Measurements from ENCODE around the gene ADAMTS2.

The ADAMTS2 gene

DNA sequence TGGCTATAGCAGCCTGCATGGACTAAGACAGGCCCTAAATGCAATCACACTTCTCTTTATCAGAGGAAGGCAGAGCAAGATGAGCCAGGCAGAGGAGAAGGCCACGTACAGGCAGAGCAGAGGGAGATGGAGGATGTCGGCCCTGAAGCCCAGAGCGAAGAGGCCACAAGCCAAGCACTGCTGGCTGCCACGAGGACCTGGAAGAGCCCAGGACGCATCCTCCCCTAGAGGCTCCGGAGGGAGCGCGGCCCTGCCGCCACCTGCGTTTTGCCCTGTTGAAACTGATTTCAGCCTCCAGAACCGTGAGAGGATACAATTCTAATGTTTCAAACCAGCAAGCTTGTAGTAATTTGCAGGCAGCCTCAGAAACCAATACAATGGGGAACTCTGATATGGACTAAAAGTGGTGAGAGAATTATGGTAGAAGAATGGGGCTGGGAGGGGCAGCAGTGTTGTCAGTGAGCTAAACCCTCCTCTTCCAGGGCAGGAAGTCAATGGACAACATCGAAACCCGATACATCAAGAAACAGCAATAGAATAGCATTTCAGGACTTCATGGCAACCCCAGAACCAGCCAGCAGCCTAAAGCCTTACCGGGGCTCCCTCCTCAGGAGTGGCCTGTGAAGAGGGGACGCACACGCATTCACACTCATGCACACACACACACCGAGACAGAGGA, 32.6 kb downstream of the ADAMTS2 start:
- peaks cover 0 to 11% of the 10 kb centered on the region in 2 donors for H3K4me1 ChIP-seq (ENCODE audit: control insufficient read depth in 2 of 2, insufficient read depth in 1 of 2, low read depth in 1 of 2, low read length in 2 of 2)
- H3K9ac ChIP-seq (ENCODE audit: low read depth, low read length, poor library complexity), result no peak overlapping the region
- no peak overlapping the region for H2BK5ac ChIP-seq (ENCODE audit: low read length)
- no peak overlapping the region for H3K18ac ChIP-seq (ENCODE audit: low read length)
- H4K91ac ChIP-seq (ENCODE audit: low read depth, low read length, poor library complexity), result no peak overlapping the region
- WGBS, 2 donors (ENCODE audit: extremely low coverage in 2 of 2, insufficient read length in 2 of 2, insufficient replicate concordance in 1 of 2), result no CpG with 5 or more reads among the region's 17 CpGs
- peak overlapping the region; percentile 43 for H4K8ac ChIP-seq (ENCODE audit: low read depth, low read length)
- peak overlapping the region; percentile 38 for H3K14ac ChIP-seq (ENCODE audit: low read length)
- H3K79me1 ChIP-seq (ENCODE audit: low read depth, low read length), result no peaks in the 10 kb centered on the region
- no peak overlapping the region for H3K4ac ChIP-seq (ENCODE audit: low read length)
- H3K27me3 ChIP-seq (ENCODE audit: control insufficient read depth in 3 of 3, insufficient read depth in 3 of 3, low read depth in 1 of 3, low read length in 3 of 3), result no peaks in the 10 kb centered on the region
- no peak overlapping the region for H3K4me2 ChIP-seq (ENCODE audit: insufficient read depth, low read length, poor library complexity, severe bottlenecking)
- H2BK15ac ChIP-seq (ENCODE audit: low read length), result no peak overlapping the region
- H2AFZ ChIP-seq (ENCODE audit: low read length), result no peak overlapping the region
- H3K23ac ChIP-seq (ENCODE audit: low read depth, low read length, poor library complexity), result no peak overlapping the region
- H2BK120ac ChIP-seq (ENCODE audit: low read depth, low read length), result no peak overlapping the region
- no peak overlapping the region for H3K27ac ChIP-seq (replicated peaks; ENCODE audit: low read length)
- no peak for DNase-seq (ENCODE audit: low spot score)
- H3K36me3 ChIP-seq (replicated peaks in 1 of 2; ENCODE audit: control insufficient read depth in 2 of 2, insufficient read depth in 2 of 2, low read length in 2 of 2), result no peaks in the 10 kb centered on the region
- no peak overlapping the region for H2AK5ac ChIP-seq (ENCODE audit: low read depth, low read length)
- no peak overlapping the region for H2BK12ac ChIP-seq (ENCODE audit: low read length)
- H3K4me3 ChIP-seq (ENCODE audit: low read length in 2 of 2), result no peak overlapping the region
- H3K9me3 ChIP-seq (replicated peaks in 1 of 2; ENCODE audit: control insufficient read depth in 2 of 2, insufficient read depth in 1 of 2, low read depth in 1 of 2, low read length in 2 of 2), result peaks cover 0 to 2% of the 10 kb centered on the region in 2 donors

DNA sequence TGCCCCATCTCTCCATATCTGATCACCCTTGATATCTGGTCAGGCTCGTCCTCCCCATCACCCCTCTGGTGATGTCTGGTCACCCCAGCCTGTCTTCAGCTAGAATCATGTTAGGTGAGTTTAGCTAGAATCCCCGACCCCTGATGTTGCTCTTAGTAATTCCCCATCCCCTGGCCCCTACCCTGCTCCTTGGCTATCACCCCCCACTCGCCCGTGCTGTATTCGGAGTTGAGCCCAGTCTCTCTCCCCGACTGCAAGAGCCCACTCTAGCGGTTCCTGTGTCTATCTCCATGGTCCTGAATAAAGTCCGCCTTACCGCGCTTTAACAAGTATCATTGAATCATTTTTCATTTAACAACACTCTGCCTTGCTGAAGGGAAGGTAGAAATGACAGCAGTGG, 33.7 kb downstream of the ADAMTS2 start:
- H3K79me1 ChIP-seq (ENCODE audit: low read depth, low read length), result no peaks in the 10 kb centered on the region
- no peaks in the 10 kb centered on the region for H3K27me3 ChIP-seq (ENCODE audit: control insufficient read depth in 3 of 3, insufficient read depth in 3 of 3, low read depth in 1 of 3, low read length in 3 of 3)
- no peak for DNase-seq (ENCODE audit: low spot score)
- H3K36me3 ChIP-seq (replicated peaks in 1 of 2; ENCODE audit: control insufficient read depth in 2 of 2, insufficient read depth in 2 of 2, low read length in 2 of 2), result no peaks in the 10 kb centered on the region
- H3K4me1 ChIP-seq (ENCODE audit: control insufficient read depth in 2 of 2, insufficient read depth in 1 of 2, low read depth in 1 of 2, low read length in 2 of 2), result peaks cover 0 to 3% of the 10 kb centered on the region in 2 donors
- no peak overlapping the region for H2AFZ ChIP-seq (ENCODE audit: low read length)
- no peak overlapping the region for H3K14ac ChIP-seq (ENCODE audit: low read length)
- no peak overlapping the region for H2BK15ac ChIP-seq (ENCODE audit: low read length)
- no peak overlapping the region for H3K4me3 ChIP-seq (ENCODE audit: low read length in 2 of 2)
- no peak overlapping the region for H4K91ac ChIP-seq (ENCODE audit: low read depth, low read length, poor library complexity)
- no peak overlapping the region for H3K27ac ChIP-seq (replicated peaks; ENCODE audit: low read length)
- H3K9ac ChIP-seq (ENCODE audit: low read depth, low read length, poor library complexity), result no peak overlapping the region
- H3K23ac ChIP-seq (ENCODE audit: low read depth, low read length, poor library complexity), result no peak overlapping the region
- H2AK5ac ChIP-seq (ENCODE audit: low read depth, low read length), result peak overlapping the region; percentile 6
- no peak overlapping the region for H2BK12ac ChIP-seq (ENCODE audit: low read length)
- no peak overlapping the region for H2BK5ac ChIP-seq (ENCODE audit: low read length)
- H4K8ac ChIP-seq (ENCODE audit: low read depth, low read length), result no peak overlapping the region
- no peak overlapping the region for H3K18ac ChIP-seq (ENCODE audit: low read length)
- peaks cover 0 to 2% of the 10 kb centered on the region in 2 donors for H3K9me3 ChIP-seq (replicated peaks in 1 of 2; ENCODE audit: control insufficient read depth in 2 of 2, insufficient read depth in 1 of 2, low read depth in 1 of 2, low read length in 2 of 2)
- no peak overlapping the region for H2BK120ac ChIP-seq (ENCODE audit: low read depth, low read length)
- WGBS, 2 donors (ENCODE audit: extremely low coverage in 2 of 2, insufficient read length in 2 of 2, insufficient replicate concordance in 1 of 2), result no CpG with 5 or more reads among the region's 10 CpGs
- no peak overlapping the region for H3K4ac ChIP-seq (ENCODE audit: low read length)
- H3K4me2 ChIP-seq (ENCODE audit: insufficient read depth, low read length, poor library complexity, severe bottlenecking), result no peak overlapping the region

DNA sequence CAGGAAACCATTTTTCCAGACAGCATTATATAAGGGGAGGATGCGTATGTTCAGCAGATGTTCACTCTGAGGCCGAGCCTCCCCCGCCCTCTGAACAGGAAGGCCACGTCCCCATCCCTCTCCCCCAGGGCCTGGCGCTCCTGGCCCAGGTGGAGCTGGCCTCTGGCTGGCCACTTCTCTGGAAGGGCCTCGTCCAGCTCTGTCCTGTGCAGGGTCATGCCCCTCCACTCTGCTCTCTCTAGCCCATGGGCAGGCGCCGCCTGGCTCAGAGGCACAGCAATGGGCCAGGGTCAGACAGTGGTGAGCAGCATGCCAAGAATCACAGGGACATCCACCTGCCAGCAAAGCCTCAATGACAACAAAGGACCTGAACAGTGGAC, 34.2 kb downstream of the ADAMTS2 start:
- H3K9ac ChIP-seq (ENCODE audit: low read depth, low read length, poor library complexity), result peak overlapping the region; percentile 45
- no peak overlapping the region for H3K4me3 ChIP-seq (ENCODE audit: low read length in 2 of 2)
- peaks cover 0 to 2% of the 10 kb centered on the region in 2 donors for H3K9me3 ChIP-seq (replicated peaks in 1 of 2; ENCODE audit: control insufficient read depth in 2 of 2, insufficient read depth in 1 of 2, low read depth in 1 of 2, low read length in 2 of 2)
- H4K8ac ChIP-seq (ENCODE audit: low read depth, low read length), result no peak overlapping the region
- H2BK120ac ChIP-seq (ENCODE audit: low read depth, low read length), result no peak overlapping the region
- peak overlapping the region; percentile 97 for H2BK12ac ChIP-seq (ENCODE audit: low read length)
- no peak overlapping the region for H2AFZ ChIP-seq (ENCODE audit: low read length)
- no peaks in the 10 kb centered on the region for H3K79me1 ChIP-seq (ENCODE audit: low read depth, low read length)
- H2BK5ac ChIP-seq (ENCODE audit: low read length), result no peak overlapping the region
- no peak overlapping the region for H3K4ac ChIP-seq (ENCODE audit: low read length)
- no peak overlapping the region for H3K23ac ChIP-seq (ENCODE audit: low read depth, low read length, poor library complexity)
- H3K4me1 ChIP-seq (ENCODE audit: control insufficient read depth in 2 of 2, insufficient read depth in 1 of 2, low read depth in 1 of 2, low read length in 2 of 2), result peaks cover 0 to 3% of the 10 kb centered on the region in 2 donors
- H3K27me3 ChIP-seq (ENCODE audit: control insufficient read depth in 3 of 3, insufficient read depth in 3 of 3, low read depth in 1 of 3, low read length in 3 of 3), result no peaks in the 10 kb centered on the region
- H2AK5ac ChIP-seq (ENCODE audit: low read depth, low read length), result peak overlapping the region; percentile 11
- H3K18ac ChIP-seq (ENCODE audit: low read length), result peak overlapping the region; percentile 54
- H3K27ac ChIP-seq (replicated peaks; ENCODE audit: low read length), result no peak overlapping the region
- DNase-seq (ENCODE audit: low spot score), result no peak
- no peaks in the 10 kb centered on the region for H3K36me3 ChIP-seq (replicated peaks in 1 of 2; ENCODE audit: control insufficient read depth in 2 of 2, insufficient read depth in 2 of 2, low read length in 2 of 2)
- no peak overlapping the region for H3K14ac ChIP-seq (ENCODE audit: low read length)
- no peak overlapping the region for H4K91ac ChIP-seq (ENCODE audit: low read depth, low read length, poor library complexity)
- peak overlapping the region; percentile 87 for H2BK15ac ChIP-seq (ENCODE audit: low read length)
- H3K4me2 ChIP-seq (ENCODE audit: insufficient read depth, low read length, poor library complexity, severe bottlenecking), result no peak overlapping the region
- WGBS, 2 donors (ENCODE audit: extremely low coverage in 2 of 2, insufficient read length in 2 of 2, insufficient replicate concordance in 1 of 2), result no CpG with 5 or more reads among the region's 8 CpGs

DNA sequence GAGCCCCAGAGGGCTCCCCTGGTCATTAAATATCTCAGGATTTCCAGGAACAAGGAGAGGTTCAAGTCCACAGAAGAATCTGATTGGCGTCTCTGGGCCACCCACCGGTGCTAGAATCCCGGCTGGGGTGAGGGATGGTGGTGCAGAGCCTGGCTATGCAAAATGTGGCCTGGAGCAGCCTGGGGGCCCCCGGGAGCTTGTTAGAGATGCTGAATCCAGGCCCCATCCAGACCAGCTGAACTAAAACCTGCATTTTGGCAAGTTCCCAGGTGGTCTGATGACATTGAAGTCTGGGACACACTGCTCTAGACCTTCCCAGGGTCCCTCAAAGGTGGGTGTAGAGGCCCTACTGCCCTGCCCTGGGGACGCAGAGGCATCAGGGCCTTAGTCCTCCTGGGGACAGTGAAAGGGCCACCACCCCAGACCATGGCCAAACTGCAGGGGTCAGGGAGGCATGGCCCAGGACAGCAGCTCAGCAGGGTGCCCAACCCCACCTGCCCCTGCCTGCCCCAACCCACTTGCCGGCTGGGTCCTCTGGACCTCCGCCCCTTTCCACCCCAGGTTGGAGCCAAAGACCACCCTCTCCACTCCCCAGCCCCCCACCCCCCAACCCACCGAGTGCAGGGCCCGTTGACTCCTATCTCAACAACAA, 34.7 kb downstream of the ADAMTS2 start:
- Histone ChIP-seq H2AK5ac (ENCODE audit: low read depth, low read length) (peak overlapping the region; percentile 100), H4K91ac (ENCODE audit: low read depth, low read length, poor library complexity) (no peak overlapping the region), H2AFZ (ENCODE audit: low read length) (no peak overlapping the region), H3K27ac (replicated peaks; ENCODE audit: low read length) (no peak overlapping the region), H3K9ac (ENCODE audit: low read depth, low read length, poor library complexity) (no peak overlapping the region), H3K4me1 (ENCODE audit: control insufficient read depth in 2 of 2, insufficient read depth in 1 of 2, low read depth in 1 of 2, low read length in 2 of 2) (peaks cover 0 to 3% of the 10 kb centered on the region in 2 donors), H3K4ac (ENCODE audit: low read length) (no peak overlapping the region), H3K4me2 (ENCODE audit: insufficient read depth, low read length, poor library complexity, severe bottlenecking) (no peak overlapping the region), H3K18ac (ENCODE audit: low read length) (peak overlapping the region; percentile 76), H2BK5ac (ENCODE audit: low read length) (no peak overlapping the region), H3K4me3 (ENCODE audit: low read length in 2 of 2) (no peak overlapping the region), H2BK120ac (ENCODE audit: low read depth, low read length) (no peak overlapping the region), H2BK12ac (ENCODE audit: low read length) (peak overlapping the region; percentile 97), H2BK15ac (ENCODE audit: low read length) (peak overlapping the region; percentile 87), H3K9me3 (replicated peaks in 1 of 2; ENCODE audit: control insufficient read depth in 2 of 2, insufficient read depth in 1 of 2, low read depth in 1 of 2, low read length in 2 of 2) (peaks cover 0 to 2% of the 10 kb centered on the region in 2 donors), H3K14ac (ENCODE audit: low read length) (no peak overlapping the region), H4K8ac (ENCODE audit: low read depth, low read length) (no peak overlapping the region), H3K23ac (ENCODE audit: low read depth, low read length, poor library complexity) (no peak overlapping the region), H3K36me3 (replicated peaks in 1 of 2; ENCODE audit: control insufficient read depth in 2 of 2, insufficient read depth in 2 of 2, low read length in 2 of 2) (no peaks in the 10 kb centered on the region), H3K79me1 (ENCODE audit: low read depth, low read length) (no peaks in the 10 kb centered on the region), H3K27me3 (ENCODE audit: control insufficient read depth in 3 of 3, insufficient read depth in 3 of 3, low read depth in 1 of 3, low read length in 3 of 3) (no peaks in the 10 kb centered on the region)
- WGBS, 2 donors (ENCODE audit: extremely low coverage in 2 of 2, insufficient read length in 2 of 2, insufficient replicate concordance in 1 of 2), result no CpG with 5 or more reads among the region's 9 CpGs
- no peak for DNase-seq (ENCODE audit: low spot score)
